ENCODE results near the gene ADARB2. TPM values are rescaled to one million over a fixed set of nuclear protein-coding genes. Genes with fewer than 3 reads are reported as not detected.

Gene ADARB2
- total and polyA plus RNA-seq, 2 experiments from 2014 or later, result 1.6 to 3.1 TPM

GRCh38 chr10:1267568-1267967, 469.8 kb downstream of the ADARB2 start:
- Histone ChIP-seq H3K9me3 (ENCODE audit: low read depth) (no peaks in the 10 kb centered on the region), H3K4me3 (no peak overlapping the region), H3K27ac (no peak overlapping the region), H3K36me3 (no peaks in the 10 kb centered on the region), H3K4me1 (ENCODE audit: low read depth) (no peaks in the 10 kb centered on the region), H3K27me3 (no peaks in the 10 kb centered on the region)
- TF ChIP-seq, protein P1, sequence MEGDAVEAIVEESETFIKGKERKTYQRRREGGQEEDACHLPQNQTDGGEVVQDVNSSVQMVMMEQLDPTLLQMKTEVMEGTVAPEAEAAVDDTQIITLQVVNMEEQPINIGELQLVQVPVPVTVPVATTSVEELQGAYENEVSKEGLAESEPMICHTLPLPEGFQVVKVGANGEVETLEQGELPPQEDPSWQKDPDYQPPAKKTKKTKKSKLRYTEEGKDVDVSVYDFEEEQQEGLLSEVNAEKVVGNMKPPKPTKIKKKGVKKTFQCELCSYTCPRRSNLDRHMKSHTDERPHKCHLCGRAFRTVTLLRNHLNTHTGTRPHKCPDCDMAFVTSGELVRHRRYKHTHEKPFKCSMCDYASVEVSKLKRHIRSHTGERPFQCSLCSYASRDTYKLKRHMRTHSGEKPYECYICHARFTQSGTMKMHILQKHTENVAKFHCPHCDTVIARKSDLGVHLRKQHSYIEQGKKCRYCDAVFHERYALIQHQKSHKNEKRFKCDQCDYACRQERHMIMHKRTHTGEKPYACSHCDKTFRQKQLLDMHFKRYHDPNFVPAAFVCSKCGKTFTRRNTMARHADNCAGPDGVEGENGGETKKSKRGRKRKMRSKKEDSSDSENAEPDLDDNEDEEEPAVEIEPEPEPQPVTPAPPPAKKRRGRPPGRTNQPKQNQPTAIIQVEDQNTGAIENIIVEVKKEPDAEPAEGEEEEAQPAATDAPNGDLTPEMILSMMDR (IDR thresholded peaks at IDR 0.05; ENCODE audit: low read depth, low read length), result no peak
- DNase-seq (ENCODE audit: low read depth in 1 of 2, low spot score in 1 of 2), result no peak

GRCh38 chr10:1267148-1267547, 470.2 kb downstream of the ADARB2 start:
- H3K27ac ChIP-seq, result no peak overlapping the region
- no peaks in the 10 kb centered on the region for H3K9me3 ChIP-seq (ENCODE audit: low read depth)
- H3K4me3 ChIP-seq, result no peak overlapping the region
- TF ChIP-seq, protein P1 (IDR thresholded peaks at IDR 0.05; ENCODE audit: low read depth, low read length), result no peak
- no peak for DNase-seq (ENCODE audit: low read depth in 1 of 2, low spot score in 1 of 2)
- no peaks in the 10 kb centered on the region for H3K27me3 ChIP-seq
- no peaks in the 10 kb centered on the region for H3K36me3 ChIP-seq
- H3K4me1 ChIP-seq (ENCODE audit: low read depth), result no peaks in the 10 kb centered on the region

DNA sequence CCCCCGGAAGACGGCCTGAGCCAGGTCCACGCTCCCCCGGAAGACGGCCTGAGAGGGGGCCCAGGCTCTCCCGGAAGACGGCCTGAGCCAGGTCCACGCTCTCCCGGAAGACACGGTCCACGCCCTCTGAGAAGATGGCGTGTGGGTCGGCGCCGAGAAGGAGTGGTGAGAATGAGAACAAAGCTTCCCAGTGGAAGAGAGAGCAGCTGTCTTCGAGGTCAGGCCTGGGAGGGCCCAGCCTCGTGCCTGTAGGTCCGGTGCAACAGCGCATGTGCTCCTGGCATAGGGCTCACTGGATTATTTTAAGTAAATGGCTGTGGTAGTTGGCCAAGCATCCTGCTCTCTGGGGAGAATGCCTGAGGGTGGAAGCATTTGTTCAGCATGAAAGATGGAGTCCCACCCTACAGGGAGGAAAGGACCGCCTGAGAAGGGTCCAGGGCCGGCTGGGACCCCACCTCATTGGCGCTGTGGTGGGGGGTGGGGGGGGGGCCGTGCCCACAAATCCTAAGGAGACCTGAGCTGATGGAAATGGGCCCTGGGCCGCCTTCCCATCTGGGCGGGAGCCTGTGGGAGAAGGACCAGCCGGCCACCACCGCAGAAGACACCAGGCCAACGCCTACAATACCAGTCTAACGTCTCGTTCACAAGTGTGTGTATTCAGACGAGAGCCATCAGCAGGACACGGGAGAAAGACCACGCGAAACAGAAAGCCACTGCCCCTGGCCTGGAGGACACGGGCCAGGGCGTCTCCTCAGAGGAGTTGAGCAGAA, 471.1 kb downstream of the ADARB2 start:
- H3K27ac ChIP-seq, result no peak overlapping the region
- no peak for DNase-seq (ENCODE audit: low read depth in 1 of 2, low spot score in 1 of 2)

DNA sequence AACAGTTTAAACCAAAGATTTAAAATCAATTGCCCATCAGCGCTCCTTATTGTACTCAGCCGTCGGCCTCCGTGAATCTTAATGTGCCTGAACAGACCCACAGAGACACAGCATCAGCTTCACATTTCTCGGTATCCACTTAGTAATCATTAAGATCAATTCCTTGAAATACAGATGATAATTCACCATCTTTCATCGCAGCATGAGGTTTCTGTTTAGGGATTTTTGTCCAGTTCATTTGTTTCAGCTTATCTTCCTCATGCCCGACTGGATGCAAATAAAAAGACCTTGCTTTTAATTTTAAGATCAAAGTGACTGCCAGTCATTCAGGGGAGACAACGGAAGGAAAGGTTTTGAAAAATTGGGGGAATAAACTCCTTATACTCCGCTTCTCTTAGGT, 473.3 kb downstream of the ADARB2 start:
- no peaks in the 10 kb centered on the region for H3K27me3 ChIP-seq
- TF ChIP-seq, protein P1 (IDR thresholded peaks at IDR 0.05; ENCODE audit: low read depth, low read length), result no peak
- no peak overlapping the region for H3K27ac ChIP-seq
- no peaks in the 10 kb centered on the region for H3K36me3 ChIP-seq
- DNase-seq (ENCODE audit: low read depth in 1 of 2, low spot score in 1 of 2), result no peak
- no peaks in the 10 kb centered on the region for H3K4me1 ChIP-seq (ENCODE audit: low read depth)
- H3K4me3 ChIP-seq, result no peak overlapping the region
- no peaks in the 10 kb centered on the region for H3K9me3 ChIP-seq (ENCODE audit: low read depth)

More for the DNA sequence above, 471.1 kb downstream of the ADARB2 start:
- H3K36me3 ChIP-seq, result no peaks in the 10 kb centered on the region
- no peak overlapping the region for H3K4me3 ChIP-seq
- H3K9me3 ChIP-seq (ENCODE audit: low read depth), result no peaks in the 10 kb centered on the region
- no peaks in the 10 kb centered on the region for H3K27me3 ChIP-seq
- H3K4me1 ChIP-seq (ENCODE audit: low read depth), result no peaks in the 10 kb centered on the region
- TF ChIP-seq, protein P1 (IDR thresholded peaks at IDR 0.05; ENCODE audit: low read depth, low read length), result no peak

- DNase-seq (ENCODE audit: low read depth in 1 of 2, low spot score in 1 of 2), result no peak
- no peaks in the 10 kb centered on the region for H3K9me3 ChIP-seq (ENCODE audit: low read depth)
- no peaks in the 10 kb centered on the region for H3K36me3 ChIP-seq
- H3K27ac ChIP-seq, result no peak overlapping the region
- no peak overlapping the region for H3K4me3 ChIP-seq
- TF ChIP-seq, protein P1 (IDR thresholded peaks at IDR 0.05; ENCODE audit: low read depth, low read length), result no peak
- H3K27me3 ChIP-seq, result no peaks in the 10 kb centered on the region
- H3K4me1 ChIP-seq (ENCODE audit: low read depth), result no peaks in the 10 kb centered on the region
Observed at GRCh38 chr10:1257274-1257673, 480.1 kb downstream of the ADARB2 start.
